ENCODE data around the gene RNF214.

DNA sequence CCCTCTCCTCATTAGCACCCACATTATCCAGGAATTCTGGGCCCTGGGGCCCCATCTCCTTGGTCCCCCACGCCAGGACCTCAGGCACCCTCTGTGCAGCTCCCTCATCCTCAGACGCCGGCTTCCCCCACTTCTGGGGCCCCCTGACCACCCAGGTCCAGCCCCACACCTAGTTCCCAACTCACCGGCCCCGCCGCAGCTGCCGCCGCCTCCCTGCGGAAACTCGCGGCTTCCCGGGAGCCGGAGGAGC, 704 bp upstream of the RNF214 start, which contains the start of gene PCSK7:
- no peak for TF ChIP-seq EP300 (IDR thresholded peaks at IDR 0.05)
- TF ChIP-seq, protein P1, sequence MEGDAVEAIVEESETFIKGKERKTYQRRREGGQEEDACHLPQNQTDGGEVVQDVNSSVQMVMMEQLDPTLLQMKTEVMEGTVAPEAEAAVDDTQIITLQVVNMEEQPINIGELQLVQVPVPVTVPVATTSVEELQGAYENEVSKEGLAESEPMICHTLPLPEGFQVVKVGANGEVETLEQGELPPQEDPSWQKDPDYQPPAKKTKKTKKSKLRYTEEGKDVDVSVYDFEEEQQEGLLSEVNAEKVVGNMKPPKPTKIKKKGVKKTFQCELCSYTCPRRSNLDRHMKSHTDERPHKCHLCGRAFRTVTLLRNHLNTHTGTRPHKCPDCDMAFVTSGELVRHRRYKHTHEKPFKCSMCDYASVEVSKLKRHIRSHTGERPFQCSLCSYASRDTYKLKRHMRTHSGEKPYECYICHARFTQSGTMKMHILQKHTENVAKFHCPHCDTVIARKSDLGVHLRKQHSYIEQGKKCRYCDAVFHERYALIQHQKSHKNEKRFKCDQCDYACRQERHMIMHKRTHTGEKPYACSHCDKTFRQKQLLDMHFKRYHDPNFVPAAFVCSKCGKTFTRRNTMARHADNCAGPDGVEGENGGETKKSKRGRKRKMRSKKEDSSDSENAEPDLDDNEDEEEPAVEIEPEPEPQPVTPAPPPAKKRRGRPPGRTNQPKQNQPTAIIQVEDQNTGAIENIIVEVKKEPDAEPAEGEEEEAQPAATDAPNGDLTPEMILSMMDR (IDR thresholded peaks at IDR 0.05), result no peak
